Stimulated activated CD4-positive, alpha-beta T cell treated with anti-CD3 and anti-CD28 coated beads, Interleukin-1b, Interleukin-23, amount 100 ng/mL, for 1 hour (primary cell): ENCODE data around the gene NRG4.
"Not testable (repeated sequence)": the region's sequence is repeated elsewhere in the genome, so short reads cannot be mapped to it uniquely, and the experiment has no call there.

Experiments
- DNase-seq, 2 donors: peaks; one replicate each; pipeline ENCODE4 v3.0.0-alpha.2; 2020; ENCODE audit warnings: low read depth in 2 of 2

The NRG4 gene, protein sequence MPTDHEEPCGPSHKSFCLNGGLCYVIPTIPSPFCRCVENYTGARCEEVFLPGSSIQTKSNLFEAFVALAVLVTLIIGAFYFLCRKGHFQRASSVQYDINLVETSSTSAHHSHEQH

DNA sequence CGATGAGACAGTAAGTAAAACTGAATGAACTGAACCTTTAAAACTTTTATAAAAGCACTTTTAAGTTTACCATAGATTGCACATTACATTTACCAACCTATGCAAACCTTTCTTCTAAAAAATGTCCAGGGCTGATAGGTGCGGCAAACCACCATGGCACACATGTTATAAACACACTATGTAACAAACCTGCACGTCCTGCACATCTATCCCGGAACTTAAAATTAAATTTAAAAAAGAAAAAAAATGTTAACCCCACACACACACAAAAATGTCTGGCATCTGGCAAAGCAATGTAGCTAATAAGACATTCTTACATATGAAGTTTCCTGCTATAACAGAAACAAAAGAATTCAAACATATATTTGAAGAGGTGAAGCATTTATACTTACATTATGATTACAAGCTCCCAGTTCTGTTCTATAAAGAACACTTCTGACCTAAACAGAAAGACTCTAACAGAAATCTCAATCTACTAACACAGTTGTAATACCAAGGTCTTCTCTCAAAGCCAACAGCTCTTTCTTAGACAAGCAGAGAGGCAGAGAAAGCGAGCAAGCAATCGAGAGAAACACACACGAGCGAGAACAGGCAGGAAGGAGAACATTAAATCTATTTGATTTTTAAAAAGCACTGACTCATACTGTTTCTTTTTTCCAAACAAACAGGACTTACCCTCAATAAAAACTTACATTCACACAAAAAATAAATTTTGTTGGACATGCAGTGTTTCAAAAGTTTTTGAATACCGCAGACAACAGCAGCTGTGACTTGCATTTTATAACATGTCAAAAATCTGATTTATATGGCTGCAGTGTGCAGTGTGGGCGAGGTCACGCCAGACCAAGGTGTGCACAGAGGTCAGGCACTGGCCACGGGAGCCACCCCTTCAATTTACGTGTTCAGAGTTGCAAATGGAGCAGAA is at the start of gene NRG4:
NRG4 (minus strand) TSS at position 798 of the 925 bp plus-strand sequence. CDS start 1,194 bp downstream, outside the sequence.
- DNase-seq, result no peak

DNA sequence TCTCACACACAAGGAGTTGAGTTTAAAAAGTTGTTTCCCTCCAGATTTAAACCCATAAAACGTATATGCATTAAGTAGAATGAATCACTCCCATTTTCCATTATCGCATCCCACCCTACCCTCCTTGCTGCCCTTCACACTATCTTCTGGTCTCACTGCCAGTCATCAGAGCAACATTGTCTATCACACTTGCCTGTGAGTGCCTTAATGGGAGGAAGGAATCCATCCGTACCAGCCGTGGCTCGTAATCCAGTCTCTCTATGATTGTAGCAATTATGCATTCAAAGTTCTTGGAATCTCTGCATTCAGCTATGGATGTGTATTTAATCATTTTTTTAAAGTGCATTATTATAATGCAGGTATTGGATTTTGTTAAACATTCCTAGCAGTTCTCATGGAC is 49.5 kb upstream of the NRG4 start:
- no peak for DNase-seq

DNA sequence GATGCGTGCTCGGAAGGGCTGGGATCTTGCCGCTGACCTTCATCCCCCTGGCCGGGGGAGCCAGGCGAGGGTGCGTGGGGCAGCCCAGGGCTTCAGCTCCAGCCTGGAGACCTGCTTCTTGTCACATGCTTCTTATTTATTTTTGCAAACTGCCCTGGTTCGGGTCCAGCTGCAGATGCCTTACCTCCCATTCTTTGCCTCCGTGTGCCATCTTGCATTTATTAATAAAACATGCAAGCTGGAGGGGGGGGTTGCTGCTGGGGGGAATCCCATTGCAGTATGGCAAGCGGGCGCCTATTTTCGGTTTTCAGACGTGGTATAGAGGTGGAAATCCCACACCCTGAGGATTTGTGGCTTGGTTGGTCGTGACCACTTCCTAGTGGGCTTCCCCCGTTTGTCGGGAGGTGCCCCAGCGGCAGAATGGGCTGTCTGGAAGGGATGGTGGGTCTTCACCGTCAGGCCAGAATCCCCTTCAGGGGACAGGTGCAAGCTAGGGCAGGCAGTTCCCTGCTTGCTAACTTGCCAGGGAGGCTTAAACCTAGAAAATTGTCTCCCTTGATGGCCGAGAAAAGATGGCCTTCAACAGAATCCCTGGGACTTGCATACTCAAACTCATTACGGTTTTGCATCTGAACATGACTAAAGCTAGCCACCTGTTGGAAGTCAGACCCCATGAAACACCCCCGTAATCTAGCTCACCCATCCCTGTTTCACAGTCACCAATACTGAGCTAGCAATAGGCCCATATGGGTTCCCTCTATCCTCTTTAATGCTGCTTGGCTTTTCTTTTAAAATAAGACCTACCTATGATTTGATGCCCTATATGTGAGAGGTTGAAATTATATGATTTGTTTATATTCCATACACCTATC is 48.1 kb upstream of the NRG4 start:
- DNase-seq, result no peak

DNA sequence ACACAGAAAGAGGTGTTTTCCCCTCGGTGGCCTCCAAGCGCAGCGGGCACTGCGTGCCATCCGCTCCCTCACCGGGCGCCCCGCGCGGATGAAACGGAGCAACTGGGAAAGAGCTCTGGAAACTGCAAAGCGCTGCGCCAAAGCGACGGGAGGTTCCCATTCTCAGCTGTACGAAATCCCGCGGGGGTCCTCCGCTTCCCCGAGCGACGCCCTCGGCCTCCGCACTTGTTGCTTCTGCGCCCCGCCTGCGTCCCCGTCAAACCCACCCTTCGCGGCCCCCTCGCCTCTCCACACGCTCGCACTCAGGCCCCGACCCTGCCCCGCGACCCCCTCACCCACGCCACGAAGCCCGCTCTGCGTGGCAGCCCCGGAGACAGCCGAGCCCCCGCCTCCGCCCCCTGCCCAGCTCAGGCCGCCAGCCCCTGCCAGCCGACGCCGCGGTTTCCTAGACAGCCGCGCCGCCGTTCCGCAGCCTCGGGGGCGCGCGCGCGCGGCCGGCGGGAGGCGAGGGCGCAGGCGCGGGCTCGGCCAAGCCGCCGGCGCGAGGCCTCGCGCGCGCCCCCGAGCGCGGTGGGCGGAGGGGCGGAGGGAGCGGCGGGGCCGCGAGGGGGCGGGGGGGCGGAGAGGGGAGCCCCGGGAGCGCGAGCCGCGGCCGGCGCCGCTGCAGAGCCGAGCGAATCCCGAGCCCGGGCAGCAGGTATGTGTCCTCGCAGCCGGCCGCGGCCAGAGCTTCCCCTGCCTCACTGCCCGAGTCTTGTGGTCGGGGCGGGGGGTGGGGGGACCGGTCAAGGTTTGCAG is 47.3 kb upstream of the NRG4 start, which contains the start of gene TMEM266:
TMEM266 (plus strand) TSS at position 666 of the 798 bp plus-strand sequence. CDS start 74,279 bp downstream, outside the sequence.
- DNase-seq, result no peak

- no peak for DNase-seq
Measured at GRCh38 chr15:76058714-76059319, 46.6 kb upstream of the NRG4 start.

DNA sequence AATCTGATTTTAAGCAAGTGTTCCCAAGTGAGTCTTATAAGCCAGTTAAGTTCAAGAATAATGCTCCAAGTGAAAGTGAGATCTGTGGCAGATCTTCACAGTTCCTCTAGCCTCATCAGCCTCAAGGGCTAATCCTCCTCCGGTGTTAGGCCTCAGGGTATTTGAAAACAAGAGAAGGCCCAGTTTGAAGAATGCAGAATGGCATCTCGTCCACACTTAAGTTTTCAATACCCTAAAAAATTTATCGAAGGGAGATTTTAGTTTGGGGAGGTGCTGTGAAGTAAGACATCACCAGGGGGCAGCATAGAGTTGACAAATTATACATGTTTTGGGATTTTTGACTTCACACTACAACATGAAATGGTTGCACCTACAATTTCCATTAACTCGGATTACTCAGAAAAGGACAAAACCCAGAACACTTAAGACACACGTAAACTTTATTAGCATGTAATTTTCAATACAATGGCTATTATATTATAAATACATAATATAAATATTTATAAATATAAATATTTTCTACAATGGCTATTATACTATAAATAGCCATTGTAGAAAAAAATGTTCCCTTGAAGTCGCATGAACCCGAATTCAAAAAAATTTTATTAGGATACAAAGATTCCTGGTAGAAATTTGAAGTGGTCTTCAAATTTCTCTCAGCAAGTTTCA is 45.2 kb upstream of the NRG4 start:
- peak in 1 of 2 donors; percentile 5 for DNase-seq

GRCh38 chr15:76056931-76057330 is 44.7 kb upstream of the NRG4 start:
- no peak for DNase-seq

DNA sequence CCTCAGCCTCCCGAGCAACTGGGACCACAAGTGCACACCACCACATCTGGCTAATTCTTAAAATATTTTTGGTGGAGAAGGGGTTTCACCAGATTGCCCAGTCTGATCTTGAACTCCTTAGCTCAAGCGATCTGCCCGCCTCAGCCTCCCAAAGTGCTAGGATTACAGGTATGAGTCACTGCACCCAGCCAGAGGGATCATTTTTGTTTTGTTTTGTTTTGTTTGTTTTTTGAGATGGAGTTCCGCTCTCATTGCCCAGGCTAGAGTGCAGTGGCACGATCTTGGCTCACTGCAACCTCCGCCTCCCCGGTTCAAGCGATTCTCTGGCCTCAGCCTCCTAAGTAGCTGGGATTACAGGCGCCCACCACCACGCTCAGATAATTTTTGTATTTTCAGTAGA is 42.0 kb upstream of the NRG4 start:
- DNase-seq, result not testable (repeated sequence)

- no peak for DNase-seq
Measured at GRCh38 chr15:76038512-76038911, 26.3 kb upstream of the NRG4 start.

DNA sequence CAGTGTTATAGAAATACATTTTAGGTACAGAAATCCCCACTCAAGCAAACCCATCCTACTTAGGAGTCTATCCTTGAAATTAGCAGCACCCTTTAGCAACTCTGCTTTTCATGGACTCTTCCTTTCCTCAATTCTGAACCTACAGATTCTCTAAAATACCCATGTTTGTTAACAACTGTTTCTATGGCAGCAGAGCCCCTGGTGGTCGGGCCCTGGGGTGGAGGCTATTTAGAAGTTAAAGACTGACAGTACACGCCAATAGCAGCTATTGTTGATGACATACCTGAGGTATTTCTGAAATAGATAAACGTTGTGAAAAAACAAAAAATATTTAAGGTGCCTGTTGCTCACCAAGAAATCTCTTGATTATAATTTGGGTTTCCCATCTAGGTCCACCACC is 23.4 kb upstream of the NRG4 start:
- no peak for DNase-seq

GRCh38 chr15:76034111-76034510 is 21.9 kb upstream of the NRG4 start:
- no peak for DNase-seq

DNA sequence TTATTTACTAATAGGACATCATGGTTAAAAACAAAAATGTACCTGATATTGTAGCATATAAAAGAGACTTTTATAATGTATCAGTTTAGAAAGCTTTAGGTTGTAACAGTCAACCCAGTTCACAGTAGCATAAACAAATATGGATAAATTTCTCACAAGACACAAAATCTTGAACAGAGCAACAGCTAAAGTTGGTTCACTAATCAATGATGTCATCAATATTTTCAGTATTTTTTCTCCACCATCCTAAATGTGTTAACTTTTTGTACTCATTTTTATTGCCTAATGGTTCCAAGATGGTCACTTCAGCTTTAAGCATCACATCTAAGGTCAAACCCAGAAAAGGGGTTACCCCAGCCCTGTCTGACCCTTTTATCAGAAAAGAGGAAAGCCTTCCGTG is 21.2 kb upstream of the NRG4 start:
- no peak for DNase-seq

DNA sequence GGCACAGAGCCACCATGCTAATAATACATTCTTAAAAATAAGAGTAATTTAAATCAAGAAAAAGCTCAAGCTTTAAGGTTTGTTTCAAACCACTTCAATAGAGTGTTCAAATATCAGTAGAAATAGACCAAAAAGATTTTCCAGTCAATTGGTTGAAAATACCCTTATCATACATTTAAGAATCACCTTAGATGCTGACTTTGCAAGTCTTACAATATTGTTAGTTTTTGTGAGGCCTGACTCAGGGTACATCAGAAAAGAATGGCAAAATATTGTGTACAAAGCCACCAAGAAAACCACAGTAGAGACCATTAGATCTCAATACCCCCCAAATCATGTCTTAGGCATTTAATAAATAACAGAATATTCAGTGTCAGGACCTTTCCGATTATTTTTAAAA is 19.8 kb upstream of the NRG4 start:
- DNase-seq, result no peak

DNA sequence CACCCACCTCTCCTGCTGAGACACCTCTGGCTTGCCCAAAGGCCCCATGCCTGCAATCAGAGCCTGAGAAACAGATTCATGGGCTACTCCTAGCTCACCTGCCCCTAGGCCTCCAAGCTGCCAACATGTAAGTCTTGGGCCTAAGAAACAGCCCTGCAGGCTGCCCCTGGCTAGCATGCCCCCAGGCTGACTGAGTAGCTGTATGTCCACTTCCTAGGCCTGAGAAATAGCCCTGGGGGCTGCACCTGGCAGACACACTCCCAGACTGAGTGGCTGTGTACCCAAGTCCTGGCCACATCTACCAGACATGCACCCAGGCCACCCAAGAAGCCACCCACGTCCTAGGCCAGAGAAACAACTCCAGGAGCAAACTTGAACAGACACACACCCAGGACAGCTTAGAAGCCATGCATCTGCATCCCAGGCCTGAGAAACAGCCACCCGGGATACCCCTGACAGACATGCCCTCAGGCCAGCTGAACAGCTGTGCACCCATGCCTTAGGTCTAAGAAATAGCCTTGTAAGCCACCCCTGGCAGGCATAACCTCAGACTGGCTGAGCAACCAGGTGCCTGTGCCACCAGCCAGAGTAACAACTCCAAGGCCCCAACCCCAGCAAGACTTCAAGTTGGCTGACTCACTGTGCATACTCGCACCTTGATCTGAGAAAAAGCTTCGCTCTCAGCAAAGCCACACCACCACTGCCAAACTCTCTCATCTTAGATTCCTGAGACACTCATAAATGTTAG is 12.0 kb upstream of the NRG4 start:
- DNase-seq, result no peak

- DNase-seq, result not testable (repeated sequence)
Measured at GRCh38 chr15:76013470-76013869, 1.2 kb upstream of the NRG4 start.

GRCh38 chr15:76010613-76011012 is 1.6 kb downstream of the NRG4 start:
- no peak for DNase-seq

GRCh38 chr15:76006136-76006778 is 6.0 kb downstream of the NRG4 start:
- DNase-seq, result no peak

- DNase-seq, result no peak
Measured at GRCh38 chr15:76003364-76003763, 8.9 kb downstream of the NRG4 start.

GRCh38 chr15:75995611-75996010 is 16.6 kb downstream of the NRG4 start:
- DNase-seq, result no peak
